ENCODE measurements around the gene CCDC116. TPM values are rescaled to one million over a fixed set of nuclear protein-coding genes. Genes with fewer than 3 reads are reported as not detected.
"Not testable (repeated sequence)": the region's sequence is repeated elsewhere in the genome, so short reads cannot be mapped to it uniquely, and the experiment has no call there.

The CCDC116 gene
- total RNA-seq, 4 donors from 2014 or later: 0.16 to 1.3 (median 0.20) TPM

DNA sequence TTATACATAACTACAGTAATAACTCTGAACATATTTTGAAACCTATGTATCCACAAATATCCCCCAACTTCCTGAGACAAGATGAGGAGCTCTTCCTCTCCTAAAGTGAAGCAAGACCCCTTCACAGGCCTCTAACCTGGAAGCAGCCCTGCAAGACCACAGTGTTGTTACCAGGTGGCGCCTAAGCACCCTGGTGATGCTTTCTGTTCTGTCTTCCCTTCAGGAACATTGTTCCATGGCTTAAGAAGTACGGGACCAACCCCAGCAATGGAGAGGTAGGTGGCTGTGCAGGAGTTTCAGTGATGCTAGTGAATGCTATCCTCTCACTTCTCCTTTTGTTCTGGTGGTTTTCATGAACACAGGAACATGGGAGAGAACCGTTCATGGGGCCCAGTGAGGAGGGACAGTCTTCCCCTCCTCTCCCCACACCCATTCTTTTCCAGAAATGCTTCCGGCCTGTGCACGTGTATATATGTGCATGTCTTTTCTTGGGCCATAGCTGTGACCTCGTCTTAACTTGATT is 39.6 kb downstream of the CCDC116 start:
- H3K4me1 ChIP-seq: peaks cover 0 to 10% (median 0%) of the 10 kb centered on the region in 3 donors
- H3K27ac ChIP-seq: no peak overlapping the region
- 79 to 91% methylated on average over 4 to 5 of the region's 6 CpGs for WGBS, 2 donors (ENCODE audit: low coverage in 1 of 2)
- H3K9me3 ChIP-seq: no peaks in the 10 kb centered on the region
- H3K36me3 ChIP-seq: peaks cover 0 to 76% of the 10 kb centered on the region in 2 donors
- no peak for TF ChIP-seq POLR2AphosphoS5 (IDR thresholded peaks at IDR 0.05)
- TF ChIP-seq EP300 (IDR thresholded peaks at IDR 0.05): no peak
- TF ChIP-seq, protein P1, sequence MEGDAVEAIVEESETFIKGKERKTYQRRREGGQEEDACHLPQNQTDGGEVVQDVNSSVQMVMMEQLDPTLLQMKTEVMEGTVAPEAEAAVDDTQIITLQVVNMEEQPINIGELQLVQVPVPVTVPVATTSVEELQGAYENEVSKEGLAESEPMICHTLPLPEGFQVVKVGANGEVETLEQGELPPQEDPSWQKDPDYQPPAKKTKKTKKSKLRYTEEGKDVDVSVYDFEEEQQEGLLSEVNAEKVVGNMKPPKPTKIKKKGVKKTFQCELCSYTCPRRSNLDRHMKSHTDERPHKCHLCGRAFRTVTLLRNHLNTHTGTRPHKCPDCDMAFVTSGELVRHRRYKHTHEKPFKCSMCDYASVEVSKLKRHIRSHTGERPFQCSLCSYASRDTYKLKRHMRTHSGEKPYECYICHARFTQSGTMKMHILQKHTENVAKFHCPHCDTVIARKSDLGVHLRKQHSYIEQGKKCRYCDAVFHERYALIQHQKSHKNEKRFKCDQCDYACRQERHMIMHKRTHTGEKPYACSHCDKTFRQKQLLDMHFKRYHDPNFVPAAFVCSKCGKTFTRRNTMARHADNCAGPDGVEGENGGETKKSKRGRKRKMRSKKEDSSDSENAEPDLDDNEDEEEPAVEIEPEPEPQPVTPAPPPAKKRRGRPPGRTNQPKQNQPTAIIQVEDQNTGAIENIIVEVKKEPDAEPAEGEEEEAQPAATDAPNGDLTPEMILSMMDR (IDR thresholded peaks at IDR 0.05): no peak
- no peak for TF ChIP-seq POLR2A (IDR thresholded peaks at IDR 0.05)
- no peak overlapping the region for H3K4me3 ChIP-seq
- no peaks in the 10 kb centered on the region for H3K27me3 ChIP-seq
- ATAC-seq: no peak

DNA sequence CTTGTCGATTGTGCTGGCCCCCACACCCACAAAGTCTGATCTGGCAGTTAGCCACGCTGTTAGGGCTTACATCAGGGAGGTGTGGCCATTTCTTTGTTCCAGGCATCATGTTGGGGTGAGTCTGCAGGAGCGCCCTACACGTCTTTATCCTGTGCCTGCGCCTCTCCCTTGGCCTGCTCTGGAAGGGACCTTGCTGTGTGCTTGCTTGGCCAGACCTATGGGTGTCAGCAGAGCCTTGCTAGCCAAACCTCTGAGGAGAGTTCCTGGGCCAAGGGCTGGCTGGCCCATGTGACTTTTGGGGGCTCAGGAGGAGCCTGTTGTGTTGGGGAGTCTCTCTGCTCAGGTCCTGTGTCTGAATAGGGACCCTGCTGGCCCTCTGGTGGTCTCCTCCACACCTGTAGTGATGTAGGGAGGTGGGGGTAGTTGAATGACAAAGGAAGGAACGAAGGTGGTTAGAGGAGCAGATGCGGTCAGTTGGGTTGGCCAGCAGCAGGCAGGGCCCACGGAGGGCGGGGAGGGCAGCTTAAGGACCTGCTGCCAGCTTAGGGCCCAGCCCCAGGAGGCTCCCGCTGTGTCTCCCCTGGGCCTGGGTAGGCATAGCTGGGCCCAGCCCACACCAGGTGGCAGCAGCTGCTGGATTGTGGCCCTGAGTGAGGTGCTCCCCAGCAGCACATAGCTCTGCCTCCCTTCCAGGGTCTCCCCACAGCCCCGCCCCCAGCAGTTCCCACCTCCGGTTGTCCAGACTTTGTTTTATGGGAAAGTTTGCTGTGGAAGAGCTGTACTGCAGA is 41.2 kb downstream of the CCDC116 start:
- Histone ChIP-seq H3K4me3 (no peak overlapping the region), H3K9me3 (no peaks in the 10 kb centered on the region), H3K36me3 (peaks cover 0 to 92% of the 10 kb centered on the region in 2 donors), H3K27ac (no peak overlapping the region), H3K4me1 (no peaks in the 10 kb centered on the region), H3K27me3 (no peaks in the 10 kb centered on the region)
- no peak for TF ChIP-seq POLR2A (IDR thresholded peaks at IDR 0.05)
- TF ChIP-seq, protein P1 (IDR thresholded peaks at IDR 0.05): no peak
- TF ChIP-seq EP300 (IDR thresholded peaks at IDR 0.05): no peak
- TF ChIP-seq POLR2AphosphoS5 (IDR thresholded peaks at IDR 0.05): no peak
- WGBS, 2 donors (ENCODE audit: low coverage in 1 of 2): 74 to 92% methylated on average over 2 to 4 of the region's 12 CpGs
- ATAC-seq: no peak

DNA sequence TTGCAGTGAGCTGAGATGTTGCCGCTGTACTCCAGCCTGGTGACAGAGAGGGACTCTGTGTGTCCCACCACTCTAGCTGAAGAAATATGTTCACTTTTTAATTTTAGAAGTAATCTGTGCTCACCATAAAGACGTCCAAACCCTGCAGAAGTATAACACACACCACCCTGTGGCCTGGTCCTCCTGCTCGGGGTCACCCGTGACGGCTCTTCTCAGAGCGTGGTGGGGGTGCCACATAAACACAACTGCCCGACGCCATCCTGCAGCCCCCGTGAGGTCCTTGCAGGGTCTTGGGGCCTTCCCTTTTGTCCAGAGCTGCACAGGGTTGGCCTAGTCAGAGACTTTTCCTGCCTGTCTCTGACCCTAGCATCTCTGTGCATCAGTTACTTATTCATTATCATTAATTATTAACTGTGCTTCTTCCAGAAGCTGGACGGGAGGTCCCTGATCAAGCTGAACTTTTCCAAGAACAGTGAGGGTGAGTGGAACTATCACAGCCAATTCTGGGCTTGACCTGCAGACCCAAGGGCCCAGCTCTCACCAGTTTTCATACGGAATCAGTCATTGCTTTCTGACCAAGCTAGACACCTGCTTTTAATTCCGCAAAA is 42.2 kb downstream of the CCDC116 start:
- Histone ChIP-seq H3K4me3 (no peak overlapping the region), H3K27me3 (no peaks in the 10 kb centered on the region), H3K9me3 (no peaks in the 10 kb centered on the region), H3K4me1 (no peaks in the 10 kb centered on the region), H3K36me3 (peaks cover 0 to 92% of the 10 kb centered on the region in 2 donors), H3K27ac (no peak overlapping the region)
- ATAC-seq: no peak
- WGBS, 2 donors (ENCODE audit: low coverage in 1 of 2): 88 to 95% methylated on average over 9 to 11 of the region's 12 CpGs
- TF ChIP-seq POLR2AphosphoS5 (IDR thresholded peaks at IDR 0.05): no peak
- no peak for TF ChIP-seq POLR2A (IDR thresholded peaks at IDR 0.05)
- no peak for TF ChIP-seq EP300 (IDR thresholded peaks at IDR 0.05)
- TF ChIP-seq, protein P1 (IDR thresholded peaks at IDR 0.05): no peak

DNA sequence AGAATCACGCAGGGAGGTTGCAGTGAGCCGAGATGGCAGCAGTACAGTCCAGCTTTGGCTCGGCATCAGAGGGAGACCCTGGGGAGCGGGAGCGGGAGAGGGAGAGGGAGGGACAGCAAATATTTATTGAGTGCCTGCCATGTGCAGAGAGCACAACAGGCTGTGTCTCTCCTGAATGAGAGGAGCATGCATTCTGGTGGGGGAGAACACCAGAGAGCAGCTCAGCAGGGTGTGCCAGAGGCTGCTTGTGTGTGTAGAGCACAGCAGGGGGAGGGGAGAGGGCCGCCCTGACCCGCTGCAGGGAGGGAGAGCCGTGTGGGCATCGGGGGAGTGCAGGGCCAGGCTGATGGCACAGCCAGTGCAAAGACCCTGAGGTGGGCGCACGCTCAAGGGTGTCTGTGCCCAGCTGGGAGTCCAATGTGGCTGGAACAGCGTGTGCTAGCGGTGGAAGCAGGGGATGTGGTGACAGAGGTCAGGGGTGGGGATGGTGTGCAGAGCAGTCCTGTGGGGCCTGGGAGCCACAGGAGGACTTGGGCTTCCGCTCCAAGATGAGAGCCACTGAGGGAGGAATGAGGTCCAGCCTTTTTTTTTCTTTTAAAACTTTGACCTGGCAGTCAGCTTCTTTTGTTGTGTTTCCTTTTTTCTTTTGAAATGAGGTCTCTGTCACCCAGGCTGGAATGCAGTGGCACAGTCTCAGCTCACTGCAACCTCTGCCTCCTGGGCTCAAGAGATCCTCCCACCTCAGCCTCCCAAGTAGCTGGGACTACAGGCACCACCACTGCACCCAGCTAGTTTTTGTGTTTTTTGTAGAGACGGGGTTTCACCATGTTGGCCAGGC is 45.3 kb downstream of the CCDC116 start:
- Histone ChIP-seq H3K4me3 (no peak overlapping the region), H3K27ac (no peak overlapping the region), H3K9me3 (no peaks in the 10 kb centered on the region), H3K27me3 (no peaks in the 10 kb centered on the region), H3K36me3 (peaks cover 0 to 85% of the 10 kb centered on the region in 2 donors), H3K4me1 (no peaks in the 10 kb centered on the region)
- no peak for TF ChIP-seq POLR2AphosphoS5 (IDR thresholded peaks at IDR 0.05)
- no peak for TF ChIP-seq POLR2A (IDR thresholded peaks at IDR 0.05)
- no peak for TF ChIP-seq EP300 (IDR thresholded peaks at IDR 0.05)
- TF ChIP-seq, protein P1 (IDR thresholded peaks at IDR 0.05): no peak
- no peak for ATAC-seq
- 78 to 83% methylated on average over 1 to 6 of the region's 15 CpGs for WGBS, 2 donors (ENCODE audit: low coverage in 1 of 2)

DNA sequence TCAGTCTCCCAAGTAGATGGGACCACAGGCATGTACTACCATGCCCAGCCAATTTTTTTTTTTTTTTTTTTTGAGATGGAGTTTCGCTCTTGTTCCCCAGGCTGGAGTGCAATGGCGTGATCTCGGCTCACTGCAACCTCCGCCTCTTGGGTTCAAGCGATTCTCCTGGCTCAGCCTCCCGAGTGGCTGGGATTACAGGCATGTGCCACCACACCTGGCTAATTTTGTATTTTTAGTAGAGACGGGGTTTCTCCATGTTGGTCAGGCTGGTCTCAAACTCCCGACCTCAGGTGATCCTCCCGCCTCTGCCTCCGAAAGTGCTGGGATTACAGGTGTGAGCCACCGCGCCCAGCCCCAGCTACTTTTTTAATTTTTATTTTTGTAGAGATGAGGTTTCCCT is 46.3 kb downstream of the CCDC116 start:
- H3K36me3 ChIP-seq: peaks cover 0 to 85% of the 10 kb centered on the region in 2 donors
- no CpG with 5 or more reads among the region's 12 CpGs for WGBS, 2 donors (ENCODE audit: low coverage in 1 of 2)
- ATAC-seq, H3K4me3 ChIP-seq, H3K27ac ChIP-seq, H3K4me1 ChIP-seq, H3K9me3 ChIP-seq, H3K27me3 ChIP-seq: not testable (repeated sequence)
